Suprapubic skin (tissue), 4 donors: Measurements from ENCODE around the gene PRR23E.

Experiments
- CTCF ChIP-seq, 2 donors: fragments of 200-600 bp in 1 of 2; fragments of 450-650 bp in 1 of 2; sonication (generic) in 1 of 2; IDR thresholded peaks; one replicate each; pipeline ENCODE4 v1.5.1; 2016 to 2019; ENCODE audit warnings: antibody characterized with exemption in 2 of 2, mild to moderate bottlenecking in 1 of 2, moderate library complexity in 1 of 2
- EP300 ChIP-seq: sonication (generic); formaldehyde crosslinking; IDR thresholded peaks from one replicate; pipeline ENCODE4 v1.6.1; 2017; ENCODE audit warnings: antibody characterized with exemption
- POLR2A ChIP-seq, 2 donors: fragments of 450-650 bp; IDR thresholded peaks; one replicate each; pipeline ENCODE4 v1.6.1; 2017; ENCODE audit warnings: antibody characterized with exemption in 2 of 2, mild to moderate bottlenecking in 2 of 2, moderate library complexity in 2 of 2
- POLR2AphosphoS5 ChIP-seq, 3 donors: sonication (generic); formaldehyde crosslinking; IDR thresholded peaks; one replicate each; pipeline ENCODE4 v1.6.1; 2017; ENCODE audit warnings: antibody characterized with exemption in 3 of 3

GRCh38 chr3:127220497-127220896 lies 27.6 kb downstream of the PRR23E start:
- TF ChIP-seq EP300 (no peak), CTCF (IDR thresholded peaks at IDR 0.05) (no peak), POLR2A (IDR thresholded peaks at IDR 0.05) (no peak), POLR2AphosphoS5 (IDR thresholded peaks at IDR 0.05) (no peak)
